OCI-LY1 (cell line): ENCODE results near the gene TIMP2.

ENCODE experiments used
- CTCF ChIP-seq: fragments of 200-600 bp; sonication (generic), shearing (Covaris generic); IDR thresholded peaks from 2 replicates; pipeline ENCODE4 v1.5.1; 2017; ENCODE audit warnings: mild to moderate bottlenecking, antibody characterized with exemption, low read length, moderate library complexity, mixed read lengths
- EZH2 ChIP-seq: fragments of 200-600 bp; sonication (generic), shearing (Covaris generic); IDR thresholded peaks from 2 replicates; pipeline ENCODE4 v1.8.0; 2017; ENCODE audit warnings: borderline replicate concordance, mixed run types, mild to moderate bottlenecking, antibody characterized with exemption, low read length, moderate library complexity, mixed read lengths

- TF ChIP-seq CTCF (no peak), EZH2 (no peak)
Observed at GRCh38 chr17:78966123-78966813, 41.1 kb upstream of the TIMP2 start.
